ENCODE results near the gene FRMD8. TPM values are rescaled to one million over a fixed set of nuclear protein-coding genes. Genes with fewer than 3 reads are reported as not detected.

FRMD8 gene
- total RNA-seq, 1 donor from 2014 or later, result 99.3 TPM

- H3K4me1 ChIP-seq, result peaks cover 7 to 39% of the 10 kb centered on the region in 2 donors
- peak overlapping the region; percentile 66 to 78 for H3K27ac ChIP-seq
- intact Hi-C loops (cut with DNase I), result no loop called here
- peaks cover 36 to 62% of the 10 kb centered on the region in 2 donors for H3K36me3 ChIP-seq
- H3K9me3 ChIP-seq, result no peaks in the 10 kb centered on the region
- peak in 1 of 2 donors; percentile 64 for DNase-seq (ENCODE audit: low spot score in 2 of 2)
- H3K4me3 ChIP-seq, result peak overlapping the region; percentile 56 to 80
- TF ChIP-seq CTCF (IDR thresholded peaks at IDR 0.05), result no peak
- no peaks in the 10 kb centered on the region for H3K27me3 ChIP-seq
Measured at GRCh38 chr11:65429068-65429681, 42.7 kb downstream of the FRMD8 start.

GRCh38 chr11:65429724-65430405 lies 43.4 kb downstream of the FRMD8 start:
- peak overlapping the region; percentile 56 to 80 for H3K4me3 ChIP-seq

GRCh38 chr11:65430406-65431217 lies 44.2 kb downstream of the FRMD8 start:
- Histone ChIP-seq H3K9me3 (no peaks in the 10 kb centered on the region), H3K27ac (peak overlapping the region; percentile 66 to 78), H3K36me3 (peaks cover 35 to 62% of the 10 kb centered on the region in 2 donors), H3K4me1 (peaks cover 13 to 50% of the 10 kb centered on the region in 2 donors), H3K4me3 (peak overlapping the region; percentile 56 to 80), H3K27me3 (no peaks in the 10 kb centered on the region)
- intact Hi-C loops (cut with DNase I), result no loop called here
- peak in 1 of 2 donors; percentile 59 for DNase-seq (ENCODE audit: low spot score in 2 of 2)
- TF ChIP-seq CTCF (IDR thresholded peaks at IDR 0.05), result no peak

More at GRCh38 chr11:65429724-65430405, 43.4 kb downstream of the FRMD8 start:
- H3K4me1 ChIP-seq, result peaks cover 8 to 46% of the 10 kb centered on the region in 2 donors
- DNase-seq (ENCODE audit: low spot score in 2 of 2), result peak in 1 of 2 donors; percentile 79
- no peak for TF ChIP-seq CTCF (IDR thresholded peaks at IDR 0.05)
- no peaks in the 10 kb centered on the region for H3K27me3 ChIP-seq
- H3K27ac ChIP-seq, result peak overlapping the region; percentile 66 to 78
- peaks cover 36 to 62% of the 10 kb centered on the region in 2 donors for H3K36me3 ChIP-seq
- H3K9me3 ChIP-seq, result no peaks in the 10 kb centered on the region
- intact Hi-C loops (cut with DNase I), result no loop called here

- no peaks in the 10 kb centered on the region for H3K27me3 ChIP-seq
- peak in 1 of 2 donors; percentile 57 for DNase-seq (ENCODE audit: low spot score in 2 of 2)
Measured at GRCh38 chr11:65431451-65432099, 45.1 kb downstream of the FRMD8 start.

More at GRCh38 chr11:65431451-65432099, 45.1 kb downstream of the FRMD8 start:
- H3K4me3 ChIP-seq, result peak overlapping the region; percentile 56 to 80
- peaks cover 31 to 62% of the 10 kb centered on the region in 2 donors for H3K36me3 ChIP-seq
- no peak for TF ChIP-seq CTCF (IDR thresholded peaks at IDR 0.05)
- no peaks in the 10 kb centered on the region for H3K9me3 ChIP-seq
- peaks cover 13 to 60% of the 10 kb centered on the region in 2 donors for H3K4me1 ChIP-seq
- peak overlapping the region in 1 of 2 donors; percentile 29 for H3K27ac ChIP-seq
- intact Hi-C loops (cut with DNase I), result no loop called here
